ENCODE measurements around the gene UBE3B.

DNA sequence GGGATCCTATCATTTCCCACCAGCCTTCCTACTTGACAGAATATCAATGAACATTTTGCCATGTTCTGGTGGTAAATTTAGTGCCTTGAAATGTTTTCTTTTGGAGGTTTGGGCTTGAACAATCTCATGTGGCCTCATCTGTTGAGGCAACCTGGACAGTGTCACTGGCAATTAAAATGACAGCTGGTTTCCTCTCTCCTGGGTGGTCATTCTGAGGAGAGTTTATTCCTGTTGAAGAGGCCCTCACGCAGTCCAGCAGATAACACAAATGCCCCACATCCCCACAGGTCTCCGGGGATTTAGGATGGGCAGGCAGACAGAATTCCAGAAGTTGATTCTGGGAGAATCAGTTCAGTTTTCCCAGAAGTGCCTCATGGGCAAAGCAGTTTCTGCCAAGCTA, 54.0 kb downstream of the UBE3B start:
- TF ChIP-seq, protein P1, sequence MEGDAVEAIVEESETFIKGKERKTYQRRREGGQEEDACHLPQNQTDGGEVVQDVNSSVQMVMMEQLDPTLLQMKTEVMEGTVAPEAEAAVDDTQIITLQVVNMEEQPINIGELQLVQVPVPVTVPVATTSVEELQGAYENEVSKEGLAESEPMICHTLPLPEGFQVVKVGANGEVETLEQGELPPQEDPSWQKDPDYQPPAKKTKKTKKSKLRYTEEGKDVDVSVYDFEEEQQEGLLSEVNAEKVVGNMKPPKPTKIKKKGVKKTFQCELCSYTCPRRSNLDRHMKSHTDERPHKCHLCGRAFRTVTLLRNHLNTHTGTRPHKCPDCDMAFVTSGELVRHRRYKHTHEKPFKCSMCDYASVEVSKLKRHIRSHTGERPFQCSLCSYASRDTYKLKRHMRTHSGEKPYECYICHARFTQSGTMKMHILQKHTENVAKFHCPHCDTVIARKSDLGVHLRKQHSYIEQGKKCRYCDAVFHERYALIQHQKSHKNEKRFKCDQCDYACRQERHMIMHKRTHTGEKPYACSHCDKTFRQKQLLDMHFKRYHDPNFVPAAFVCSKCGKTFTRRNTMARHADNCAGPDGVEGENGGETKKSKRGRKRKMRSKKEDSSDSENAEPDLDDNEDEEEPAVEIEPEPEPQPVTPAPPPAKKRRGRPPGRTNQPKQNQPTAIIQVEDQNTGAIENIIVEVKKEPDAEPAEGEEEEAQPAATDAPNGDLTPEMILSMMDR (IDR thresholded peaks at IDR 0.05; ENCODE audit: insufficient read depth, low read length), result no peak
- no peak for TF ChIP-seq POLR2AphosphoS5 (IDR thresholded peaks at IDR 0.05; ENCODE audit: low read depth)
- no peak for TF ChIP-seq SPI1 (IDR thresholded peaks at IDR 0.05; ENCODE audit: borderline replicate concordance, low read depth)
- TF ChIP-seq GABPA (IDR thresholded peaks at IDR 0.05; ENCODE audit: low read depth), result no peak
